Stimulated activated effector memory CD8-positive, alpha-beta T cell treated with anti-CD3 and anti-CD28 coated beads, Interleukin-12 subunit alpha, Interleukin-12 subunit beta, amount 100 ng/mL, for 72 hours (primary cell): Measurements from ENCODE around the gene SNX27.
"Not testable (repeated sequence)": the region's sequence is repeated elsewhere in the genome, so short reads cannot be mapped to it uniquely, and the experiment has no call there.

Experiments
- ATAC-seq: fragments of 150-1000 bp; cut with Tn5 transposase; 2 replicates; pipeline ENCODE4 v1.10.0; 2021
- DNase-seq, 2 donors: peaks; one replicate each; pipeline ENCODE4 v3.0.0; 2021 to 2022; ENCODE audit warnings: low spot score in 2 of 2
- H3K27ac Mint-ChIP-seq: one replicate; pipeline ENCODE4 v1.8.0; 2022; ENCODE audit warnings: mild to moderate bottlenecking, mixed read lengths
- H3K36me3 Mint-ChIP-seq: one replicate; pipeline ENCODE4 v1.8.0; 2022; ENCODE audit warnings: mild to moderate bottlenecking, mixed read lengths
- H3K4me1 Mint-ChIP-seq: one replicate; pipeline ENCODE4 v1.8.0; 2022; ENCODE audit warnings: mixed read lengths
- H3K4me3 Mint-ChIP-seq: one replicate; pipeline ENCODE4 v1.8.0; 2022; ENCODE audit warnings: mild to moderate bottlenecking, mixed read lengths
- H3K9me3 Mint-ChIP-seq: one replicate; pipeline ENCODE4 v1.8.0; 2022; ENCODE audit warnings: mixed read lengths

Gene SNX27

GRCh38 chr1:151616505-151616849, 4.6 kb downstream of the SNX27 start:
- no peak overlapping the region for H3K27ac Mint-ChIP-seq
- DNase-seq: no peak
- ATAC-seq: no peak
- no peak overlapping the region for H3K4me3 Mint-ChIP-seq
- no peaks in the 10 kb centered on the region for H3K9me3 Mint-ChIP-seq
- H3K36me3 Mint-ChIP-seq: peaks cover 6% of the 10 kb centered on the region
- peaks cover 58% of the 10 kb centered on the region for H3K4me1 Mint-ChIP-seq

DNA sequence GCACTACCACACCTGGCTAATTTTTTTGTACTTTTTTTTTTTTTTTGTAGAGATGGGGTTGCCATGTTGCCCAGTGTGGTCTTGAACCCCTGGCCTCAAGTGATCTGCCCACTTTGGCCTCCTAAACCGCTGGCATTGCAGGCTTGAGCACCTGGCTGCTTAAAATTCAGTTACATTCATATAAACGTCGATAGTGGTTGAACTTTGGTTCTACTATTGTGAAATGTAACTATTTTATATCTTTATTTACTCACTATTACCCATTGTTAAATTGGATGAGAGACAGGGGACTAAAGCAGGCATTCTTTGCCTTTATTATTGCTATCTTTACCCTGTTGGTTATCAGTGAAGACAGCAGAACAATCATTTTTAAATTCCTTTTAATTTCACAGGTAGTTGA, 6.2 kb downstream of the SNX27 start:
- peaks cover 57% of the 10 kb centered on the region for H3K4me1 Mint-ChIP-seq
- H3K4me3 Mint-ChIP-seq: no peak overlapping the region
- DNase-seq: no peak
- H3K27ac Mint-ChIP-seq: no peak overlapping the region
- no peaks in the 10 kb centered on the region for H3K9me3 Mint-ChIP-seq
- ATAC-seq: no peak
- no peaks in the 10 kb centered on the region for H3K36me3 Mint-ChIP-seq

DNA sequence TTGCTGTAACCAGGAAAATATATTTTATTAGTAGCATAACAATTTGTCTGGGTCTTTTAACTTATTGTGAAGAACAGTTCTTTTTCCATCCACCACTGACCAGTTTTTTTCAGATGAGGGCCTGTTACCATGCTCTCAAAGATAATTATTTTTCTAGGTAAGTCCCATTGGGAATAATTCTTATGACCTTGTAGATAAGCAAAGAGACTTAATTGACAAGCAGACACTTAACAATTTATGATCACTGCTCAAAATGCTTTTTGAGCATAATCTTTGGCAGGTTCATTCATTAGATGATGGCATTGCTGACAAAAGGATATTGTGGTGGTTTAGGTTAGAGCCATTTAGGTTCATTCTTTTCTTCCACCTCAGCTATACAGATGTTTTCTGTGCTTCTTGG, 6.6 kb downstream of the SNX27 start:
- DNase-seq: no peak
- no peak overlapping the region for H3K27ac Mint-ChIP-seq
- ATAC-seq: no peak
- peaks cover 52% of the 10 kb centered on the region for H3K4me1 Mint-ChIP-seq
- H3K36me3 Mint-ChIP-seq: no peaks in the 10 kb centered on the region
- no peaks in the 10 kb centered on the region for H3K9me3 Mint-ChIP-seq
- H3K4me3 Mint-ChIP-seq: no peak overlapping the region

DNA sequence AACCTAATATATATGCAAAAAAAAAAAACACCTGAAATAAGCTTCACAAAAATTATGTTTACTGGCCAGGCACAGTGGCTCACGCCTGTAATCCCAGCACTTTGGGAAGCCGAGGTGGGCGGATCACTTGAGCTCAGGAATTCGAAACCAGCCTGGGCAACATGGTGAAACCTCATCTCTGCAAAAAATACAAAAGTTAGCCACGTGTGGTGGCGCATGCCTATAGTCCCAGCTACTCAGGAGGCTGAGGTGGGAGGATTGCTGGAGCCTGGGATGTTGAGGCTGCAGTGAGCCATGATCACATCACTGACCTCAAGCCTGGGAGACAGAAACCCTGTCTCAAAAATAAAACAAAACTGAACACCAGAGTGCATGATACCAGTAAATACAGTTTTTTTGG, 7.1 kb downstream of the SNX27 start:
- ATAC-seq, H3K4me3 Mint-ChIP-seq, H3K36me3 Mint-ChIP-seq, H3K9me3 Mint-ChIP-seq, DNase-seq, H3K27ac Mint-ChIP-seq: not testable (repeated sequence)
- peaks cover 47% of the 10 kb centered on the region for H3K4me1 Mint-ChIP-seq

GRCh38 chr1:151619489-151620093, 7.7 kb downstream of the SNX27 start:
- ATAC-seq (peak; percentile 84), DNase-seq (no peak)
- Mint-ChIP-seq H3K4me3 (no peak overlapping the region), H3K9me3 (no peaks in the 10 kb centered on the region), H3K27ac (peak overlapping the region; percentile 39), H3K4me1 (peaks cover 43% of the 10 kb centered on the region), H3K36me3 (no peaks in the 10 kb centered on the region)

GRCh38 chr1:151620286-151620685, 8.4 kb downstream of the SNX27 start:
- ATAC-seq (no peak), DNase-seq (no peak)
- Mint-ChIP-seq H3K4me1 (peaks cover 40% of the 10 kb centered on the region), H3K36me3 (no peaks in the 10 kb centered on the region), H3K9me3 (no peaks in the 10 kb centered on the region), H3K27ac (peak overlapping the region; percentile 60), H3K4me3 (no peak overlapping the region)

- Mint-ChIP-seq H3K4me3 (no peak overlapping the region), H3K9me3 (no peaks in the 10 kb centered on the region), H3K4me1 (peaks cover 32% of the 10 kb centered on the region), H3K27ac (peak overlapping the region; percentile 60), H3K36me3 (no peaks in the 10 kb centered on the region)
- DNase-seq (no peak), ATAC-seq (no peak)
Observed at GRCh38 chr1:151621351-151621750, 9.5 kb downstream of the SNX27 start.

DNA sequence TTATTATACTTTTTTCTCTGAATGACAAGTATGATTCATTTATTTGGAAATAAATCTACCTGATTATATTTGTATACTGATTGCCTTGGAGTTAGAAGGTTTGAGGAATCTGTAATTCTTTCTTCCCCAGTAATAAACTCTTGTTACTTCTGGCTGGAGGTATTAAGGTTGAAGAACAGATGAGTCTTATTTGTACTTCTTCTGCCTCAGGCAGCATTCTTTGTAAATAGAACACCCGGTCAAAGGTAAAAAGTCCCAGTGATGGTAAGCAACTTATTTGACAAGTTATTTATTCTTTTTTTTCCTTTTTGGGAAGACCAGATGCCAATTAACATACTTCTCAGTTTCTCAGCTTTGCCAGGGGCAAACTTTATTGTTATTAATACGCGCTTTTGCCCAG, 12.9 kb downstream of the SNX27 start:
- Mint-ChIP-seq H3K9me3 (no peaks in the 10 kb centered on the region), H3K36me3 (peaks cover 15% of the 10 kb centered on the region), H3K4me1 (peaks cover 20% of the 10 kb centered on the region), H3K27ac (no peak overlapping the region), H3K4me3 (no peak overlapping the region)
- no peak for DNase-seq
- ATAC-seq: no peak

DNA sequence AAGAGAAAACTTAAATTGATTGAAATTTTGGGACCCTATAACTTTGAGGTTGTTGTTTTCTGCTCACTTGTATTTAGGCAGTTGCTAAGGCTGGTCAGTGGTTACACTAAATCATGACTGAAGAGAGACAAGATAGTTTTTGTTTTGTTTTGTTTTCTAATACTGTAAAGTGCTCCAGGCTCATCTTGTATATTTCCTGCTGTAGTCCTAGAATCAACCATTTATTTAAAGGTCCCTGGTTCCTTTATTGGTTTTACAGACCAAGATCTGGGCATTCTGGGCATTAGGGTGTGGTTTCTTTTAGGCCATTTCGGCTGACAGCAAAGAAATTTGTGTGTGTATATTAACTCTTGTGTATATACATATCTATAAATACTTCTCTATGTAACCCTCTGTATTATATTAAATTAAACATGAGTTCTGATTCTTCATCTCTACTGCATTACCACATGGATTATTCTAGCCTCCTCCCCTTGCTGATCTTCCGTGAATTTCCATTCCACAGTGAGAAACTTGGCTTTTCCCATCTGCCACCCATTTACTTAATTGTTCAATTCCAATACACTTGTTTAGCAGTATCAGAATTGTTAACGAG, 15.0 kb downstream of the SNX27 start:
- Mint-ChIP-seq H3K27ac (no peak overlapping the region), H3K4me3 (no peak overlapping the region), H3K4me1 (peaks cover 2% of the 10 kb centered on the region), H3K36me3 (peaks cover 15% of the 10 kb centered on the region), H3K9me3 (no peaks in the 10 kb centered on the region)
- DNase-seq (no peak), ATAC-seq (no peak)

DNA sequence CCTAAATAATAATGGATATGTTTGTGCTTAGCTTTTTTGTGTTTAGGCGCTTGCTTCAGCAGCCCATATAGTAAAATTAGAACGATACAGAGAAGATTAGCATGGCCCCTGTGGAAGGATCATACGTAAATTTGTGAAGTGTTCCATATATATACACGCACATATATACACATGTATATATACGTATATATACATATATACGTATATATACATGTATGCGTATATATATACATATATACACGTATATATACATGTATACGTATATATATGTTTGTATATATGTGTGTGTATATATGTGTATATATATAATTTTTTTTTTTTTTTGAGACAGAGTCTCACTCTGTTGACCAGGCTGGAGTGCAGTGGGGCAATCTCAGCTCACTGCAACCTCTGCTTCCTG, 17.4 kb downstream of the SNX27 start:
- Mint-ChIP-seq H3K4me1 (no peaks in the 10 kb centered on the region), H3K36me3 (peaks cover 15% of the 10 kb centered on the region), H3K27ac (no peak overlapping the region), H3K4me3 (no peak overlapping the region), H3K9me3 (no peaks in the 10 kb centered on the region)
- no peak for DNase-seq
- ATAC-seq: no peak

GRCh38 chr1:151635479-151636072, 23.7 kb downstream of the SNX27 start:
- Mint-ChIP-seq H3K4me3 (no peak overlapping the region), H3K27ac (no peak overlapping the region), H3K36me3 (peaks cover 11% of the 10 kb centered on the region), H3K9me3 (no peaks in the 10 kb centered on the region), H3K4me1 (peaks cover 14% of the 10 kb centered on the region)
- DNase-seq (no peak), ATAC-seq (no peak)

DNA sequence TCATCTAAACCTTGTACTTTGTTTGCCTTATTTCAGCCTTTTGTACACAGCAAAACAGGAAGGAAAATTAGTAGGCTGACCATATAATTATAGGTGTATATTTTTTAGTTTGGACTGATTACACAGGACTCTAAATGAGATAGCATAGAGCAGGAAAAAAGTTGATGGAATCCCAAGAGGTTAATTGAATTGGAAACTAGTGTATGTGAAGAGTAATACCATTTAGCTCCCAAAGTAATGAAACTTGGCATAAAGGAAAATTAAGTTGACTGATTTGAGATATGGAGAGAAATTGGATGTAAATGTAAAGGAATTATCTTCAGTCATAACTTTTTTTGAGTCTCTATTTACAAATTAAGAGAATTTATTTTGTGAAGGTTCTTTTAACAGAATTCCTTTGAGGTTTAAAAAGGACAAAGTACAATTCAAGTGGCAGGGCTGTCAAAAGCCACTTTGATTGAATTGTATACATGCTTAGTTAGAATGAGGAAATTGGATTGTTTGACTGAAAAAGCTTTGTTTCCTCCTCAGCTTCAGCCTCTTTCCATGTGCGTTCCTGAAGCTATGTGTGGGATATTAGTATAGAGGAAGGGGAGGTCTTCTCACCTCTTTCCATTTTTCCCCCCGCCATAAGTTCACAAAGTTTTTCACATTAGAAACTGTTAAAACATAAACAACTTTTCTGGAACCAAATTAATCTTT, 26.4 kb downstream of the SNX27 start:
- H3K4me1 Mint-ChIP-seq: peaks cover 21% of the 10 kb centered on the region

GRCh38 chr1:151638812-151639211, 27.0 kb downstream of the SNX27 start:
- DNase-seq (no peak), ATAC-seq (no peak)
- Mint-ChIP-seq H3K4me1 (peaks cover 21% of the 10 kb centered on the region), H3K4me3 (no peak overlapping the region), H3K36me3 (peaks cover 16% of the 10 kb centered on the region), H3K9me3 (no peaks in the 10 kb centered on the region), H3K27ac (no peak overlapping the region)

More for the DNA sequence above, 26.4 kb downstream of the SNX27 start:
- Mint-ChIP-seq H3K9me3 (no peaks in the 10 kb centered on the region), H3K4me3 (no peak overlapping the region), H3K36me3 (peaks cover 16% of the 10 kb centered on the region), H3K27ac (no peak overlapping the region)
- ATAC-seq (no peak), DNase-seq (no peak)

- Mint-ChIP-seq H3K4me3 (no peak overlapping the region), H3K4me1 (peaks cover 21% of the 10 kb centered on the region), H3K27ac (no peak overlapping the region), H3K36me3 (peaks cover 16% of the 10 kb centered on the region), H3K9me3 (no peaks in the 10 kb centered on the region)
- no peak for DNase-seq
- no peak for ATAC-seq
Observed at GRCh38 chr1:151639466-151639865, 27.6 kb downstream of the SNX27 start.

- H3K9me3 Mint-ChIP-seq: no peaks in the 10 kb centered on the region
- DNase-seq (no peak), ATAC-seq (peak; percentile 54)
- H3K4me1 Mint-ChIP-seq: peaks cover 31% of the 10 kb centered on the region
- no peak overlapping the region for H3K4me3 Mint-ChIP-seq
- H3K27ac Mint-ChIP-seq: no peak overlapping the region
- H3K36me3 Mint-ChIP-seq: peaks cover 16% of the 10 kb centered on the region
Observed at GRCh38 chr1:151641229-151641628, 29.4 kb downstream of the SNX27 start.

DNA sequence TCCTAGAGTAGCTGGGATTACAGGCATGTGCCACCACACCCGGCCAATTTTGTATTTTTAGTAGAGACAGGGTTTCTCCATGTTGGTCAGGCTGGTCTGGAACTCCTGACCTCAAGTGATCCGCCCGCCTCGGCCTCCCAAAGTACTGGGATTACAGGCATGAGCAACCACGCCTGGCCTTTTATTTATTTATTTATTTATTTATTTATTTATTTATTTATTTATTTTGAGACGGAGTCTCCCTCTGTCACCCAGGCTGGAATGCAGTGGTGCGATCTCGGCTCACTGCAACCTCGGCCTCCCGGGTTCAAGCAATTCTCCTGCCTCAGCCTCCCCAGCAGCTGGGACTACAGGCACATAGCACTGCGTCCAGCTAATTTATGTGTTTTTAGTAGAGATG, 31.2 kb downstream of the SNX27 start:
- Mint-ChIP-seq H3K36me3 (peaks cover 24% of the 10 kb centered on the region), H3K4me1 (peaks cover 31% of the 10 kb centered on the region)
- H3K4me3 Mint-ChIP-seq, DNase-seq, H3K27ac Mint-ChIP-seq, ATAC-seq, H3K9me3 Mint-ChIP-seq: not testable (repeated sequence)
